GM21576 (cell line): ENCODE results near the gene SEC11A.
"Not testable (repeated sequence)": the region's sequence is repeated elsewhere in the genome, so short reads cannot be mapped to it uniquely, and the experiment has no call there.

Experiments
- ATAC-seq: cut with Tn5 transposase; IDR thresholded peaks from one replicate; pipeline ENCODE4 v1.9.1; 2021; ENCODE audit warnings: mild to moderate bottlenecking, moderate library complexity; ENCODE audit not compliant: unreplicated experiment

SEC11A gene

DNA sequence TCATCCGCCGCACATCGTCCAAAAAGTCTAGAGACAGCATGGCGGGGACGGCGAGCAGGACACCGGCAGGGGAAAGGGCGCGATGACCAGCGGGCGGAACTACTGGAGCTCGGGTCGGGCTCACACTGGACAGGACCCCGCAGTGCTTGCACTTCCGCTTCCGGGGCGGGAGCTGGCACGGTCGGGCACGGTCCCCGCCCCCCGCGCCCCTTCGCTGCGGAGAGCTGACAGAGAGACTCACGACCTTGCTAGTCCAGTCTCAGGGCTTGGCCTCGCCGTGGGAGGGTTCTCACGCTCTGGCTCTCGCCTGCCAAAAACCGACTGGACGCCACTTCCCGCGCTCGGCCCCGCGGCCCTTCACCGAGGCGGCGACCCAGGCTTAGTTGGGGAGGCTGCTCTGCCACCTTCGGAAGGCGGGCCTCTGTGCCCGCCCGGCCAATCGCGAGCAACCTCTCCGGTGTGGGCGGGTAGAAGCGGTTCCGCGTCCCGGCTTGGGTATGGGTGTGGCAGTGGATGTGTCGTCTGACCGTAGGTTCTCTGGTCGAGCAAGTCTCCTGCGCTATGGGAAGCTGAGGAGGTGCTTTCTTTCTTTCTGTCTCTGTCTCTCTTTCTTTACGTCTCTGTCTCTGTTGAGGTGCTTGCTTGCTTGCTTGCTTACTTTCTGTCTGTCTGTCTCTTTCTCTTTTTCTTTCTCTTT is at the start of gene SEC11A:
Gene SEC11A, minus strand, starts transcription at position 104 of the 697 bp plus-strand sequence. Its CDS starts 64 bp downstream, at position 40.
- peak; percentile 91 for ATAC-seq

DNA sequence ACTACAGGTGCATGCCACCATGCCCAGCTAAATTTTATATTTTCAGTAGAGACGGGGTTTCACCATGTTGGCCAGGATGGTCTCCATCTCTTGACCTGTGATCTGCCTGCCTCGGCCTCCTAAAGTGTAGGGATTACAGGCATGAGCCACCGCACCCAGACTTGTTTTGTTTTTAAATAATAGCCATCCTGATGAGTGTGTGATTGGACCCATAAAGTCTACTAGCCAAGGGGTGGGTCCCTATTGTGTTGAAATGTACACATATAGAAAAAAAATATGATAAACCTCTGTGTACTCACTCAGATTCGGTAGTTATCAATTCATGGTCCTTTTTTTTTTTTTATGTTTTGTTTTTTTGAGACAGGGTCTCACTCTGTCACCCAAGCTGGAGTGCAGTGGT is 49.7 kb upstream of the SEC11A start:
- no peak for ATAC-seq

DNA sequence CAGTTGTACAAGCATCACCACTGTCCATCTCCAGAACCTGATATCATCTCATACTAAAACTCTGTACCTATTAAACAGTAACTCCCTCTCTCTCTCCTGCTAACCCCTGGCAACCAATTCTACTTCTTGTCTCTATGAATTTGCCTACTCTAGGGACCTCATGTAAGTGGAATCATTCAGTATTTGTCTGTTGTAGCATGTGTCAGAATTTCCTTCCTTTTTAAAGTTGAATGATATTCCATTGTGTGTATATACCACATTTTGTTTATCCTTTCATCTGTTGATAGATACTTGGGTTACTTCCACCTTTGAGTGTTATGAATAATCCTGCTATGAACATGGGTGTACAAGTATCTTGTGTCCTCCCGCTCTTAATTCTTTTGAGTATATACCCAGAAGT is 49.0 kb upstream of the SEC11A start:
- no peak for ATAC-seq

DNA sequence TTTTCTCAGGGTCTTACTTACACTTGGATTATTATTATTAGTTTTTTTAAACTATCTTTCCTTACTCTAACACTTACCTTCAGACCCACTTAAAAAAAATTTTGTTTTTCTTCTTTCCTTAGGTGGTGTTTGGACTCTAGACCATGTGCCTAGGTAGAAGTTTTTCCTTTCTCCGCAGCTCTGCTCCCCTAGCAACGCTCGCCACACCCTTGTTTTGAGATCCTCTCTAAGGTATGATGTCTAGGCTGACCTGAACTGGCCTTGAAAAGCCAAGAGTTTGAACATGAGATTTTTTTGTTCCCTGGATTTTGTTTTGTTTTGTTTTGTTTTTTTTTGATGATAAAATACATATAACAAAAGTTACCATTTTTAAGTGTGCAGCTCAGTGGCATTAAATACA is 48.6 kb upstream of the SEC11A start:
- no peak for ATAC-seq

DNA sequence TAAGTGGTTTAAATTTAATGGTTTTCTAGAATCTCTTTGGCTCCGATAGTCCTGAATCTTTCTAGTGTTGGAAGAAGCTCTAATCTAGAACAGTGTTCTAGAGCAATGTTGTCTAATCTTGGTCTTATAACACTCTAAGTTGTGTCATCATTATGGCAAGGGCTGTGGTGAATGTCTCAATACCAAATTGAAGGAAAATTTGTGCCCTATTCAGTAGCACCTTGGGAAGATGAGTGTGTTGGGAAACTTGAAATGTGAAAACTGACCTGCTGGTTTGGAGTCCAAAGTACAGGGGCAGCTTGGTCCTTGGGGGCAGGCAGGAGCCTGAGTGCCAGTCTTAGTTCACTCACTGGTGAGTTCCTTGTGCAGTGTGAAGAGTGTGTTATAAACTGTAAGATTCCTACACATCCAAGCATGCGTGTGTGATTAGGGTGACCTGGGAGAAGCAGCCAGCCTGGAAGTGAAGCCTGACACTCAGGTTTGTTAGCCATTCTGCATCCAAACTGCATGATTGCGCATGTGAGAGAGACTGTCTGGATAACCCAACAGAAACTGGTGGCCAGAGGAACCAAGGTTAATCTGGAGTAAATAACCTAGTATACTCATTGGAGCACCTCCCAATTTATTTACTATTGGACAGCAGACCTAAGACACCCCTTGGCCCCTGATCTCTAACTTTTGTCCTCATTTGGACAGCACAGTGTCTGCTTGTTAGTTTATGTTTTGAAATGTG is 47.1 kb upstream of the SEC11A start:
- ATAC-seq = no peak

DNA sequence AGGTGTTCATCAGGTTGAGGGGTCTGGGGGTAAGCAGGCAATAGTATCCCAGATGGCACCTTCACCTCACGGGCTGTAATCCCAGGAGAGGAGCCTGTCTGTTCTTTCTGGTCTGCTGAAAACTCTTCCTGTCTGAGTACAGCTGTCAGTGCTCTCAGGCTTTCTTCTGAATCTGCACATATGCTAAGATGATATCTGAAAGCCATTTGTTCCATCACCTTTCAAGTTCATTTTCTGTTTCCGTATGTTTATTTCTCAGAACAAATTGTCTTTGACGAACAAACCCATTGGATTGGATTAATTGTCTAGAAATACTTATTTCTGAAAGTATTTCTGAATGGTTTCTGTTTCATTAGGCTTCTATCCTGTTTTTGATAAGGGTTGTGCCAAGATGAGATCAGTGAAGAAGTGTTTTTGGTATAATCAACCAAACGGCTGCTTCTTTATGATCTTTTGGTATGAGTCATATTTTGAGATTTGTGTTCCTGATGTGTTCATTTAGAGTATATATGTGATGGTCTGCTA is 45.7 kb upstream of the SEC11A start:
- no peak for ATAC-seq

DNA sequence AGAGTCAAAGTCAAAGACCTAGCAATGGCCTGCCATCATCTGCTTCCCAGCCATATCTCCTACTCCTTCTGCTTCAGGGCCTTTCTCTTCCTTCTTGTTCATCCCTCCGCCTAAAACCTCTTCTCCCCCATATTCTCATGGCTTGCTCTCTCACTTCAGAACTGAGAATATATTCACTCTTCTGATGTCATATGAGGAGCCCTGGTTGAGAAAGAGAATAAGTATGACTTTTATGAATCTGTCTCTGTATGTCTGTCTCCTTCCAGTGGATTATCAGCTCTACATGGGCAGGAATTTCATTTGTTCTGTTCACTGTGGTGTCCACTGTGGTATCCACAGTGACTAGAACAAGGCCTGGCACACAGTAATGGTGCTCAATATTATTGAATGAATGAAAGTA is 44.3 kb upstream of the SEC11A start:
- no peak for ATAC-seq

DNA sequence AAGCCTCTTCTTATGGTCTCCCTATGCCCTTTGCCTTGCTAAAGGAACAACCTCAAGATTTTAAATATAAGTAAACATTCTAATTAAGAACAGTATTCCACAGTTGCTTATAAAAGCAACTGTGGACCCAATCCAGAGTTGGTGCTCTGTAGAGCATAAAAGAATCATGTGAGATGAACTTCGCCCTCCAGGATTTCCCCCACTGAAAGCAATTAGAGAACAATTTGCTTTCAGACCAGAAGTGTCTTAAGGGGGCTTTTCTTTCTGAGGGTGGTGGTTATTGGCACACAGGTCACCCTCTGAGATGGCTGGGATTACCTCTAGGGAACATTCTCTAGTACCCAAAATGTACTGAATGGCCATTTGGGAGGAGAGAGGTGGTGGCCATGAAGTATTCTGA is 43.1 kb upstream of the SEC11A start:
- no peak for ATAC-seq

DNA sequence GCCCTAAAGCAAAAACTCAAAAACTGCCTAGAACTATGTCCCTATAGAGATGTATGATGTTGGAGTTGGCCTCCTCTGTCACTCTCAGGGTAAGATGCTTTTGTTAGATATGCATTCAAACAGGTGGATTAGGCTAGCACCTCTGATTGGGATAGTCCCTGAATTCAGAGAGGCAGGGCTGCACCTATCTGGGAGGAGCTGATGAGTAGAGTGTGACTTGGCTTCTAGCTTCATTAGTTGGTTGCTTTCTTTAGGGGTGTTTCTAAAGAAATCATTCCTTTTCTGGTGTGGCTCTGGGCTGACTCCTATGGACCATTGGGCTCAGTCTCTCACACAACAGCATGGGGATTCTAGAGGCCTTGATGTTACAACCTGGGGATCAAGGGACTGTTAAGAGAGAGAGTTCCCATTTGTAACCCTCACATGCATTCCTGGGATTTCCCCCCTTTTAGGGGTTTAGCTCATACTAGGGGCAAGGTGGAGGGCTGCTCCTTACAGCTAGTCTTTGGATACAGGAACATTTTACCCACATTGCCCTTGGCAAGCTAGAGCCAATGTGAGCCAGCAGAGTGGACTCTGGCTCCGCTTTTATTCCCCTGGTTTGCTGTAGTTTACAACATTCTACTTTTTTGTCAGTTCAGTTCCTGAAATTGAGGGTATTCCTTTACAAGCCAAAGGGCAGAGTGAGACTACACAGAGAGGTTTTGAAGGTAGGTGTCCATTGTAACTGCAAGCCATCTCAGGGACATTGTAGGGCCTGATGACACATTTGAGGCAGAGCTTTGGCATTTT is 40.0 kb upstream of the SEC11A start:
- ATAC-seq = no peak

DNA sequence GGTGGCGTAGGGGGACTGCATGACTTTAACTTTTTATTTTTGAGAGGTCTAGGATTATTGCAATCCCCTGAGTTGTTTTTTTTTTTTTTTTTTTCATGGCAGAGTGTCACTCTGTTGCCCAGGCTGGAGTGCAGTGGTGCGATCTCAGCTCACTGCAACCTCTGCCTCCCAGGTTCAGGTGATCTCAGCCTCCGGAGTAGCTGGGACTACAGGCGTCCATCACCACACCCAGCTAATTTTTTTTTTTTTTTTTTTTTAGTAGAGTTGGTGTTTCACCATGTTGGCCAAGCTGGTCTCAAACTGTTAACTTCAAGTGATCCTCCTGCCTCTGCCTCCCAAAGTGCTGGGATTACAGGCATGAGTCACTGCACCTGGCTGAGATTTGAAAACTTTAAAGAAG is 39.0 kb upstream of the SEC11A start:
- not testable (repeated sequence) for ATAC-seq

DNA sequence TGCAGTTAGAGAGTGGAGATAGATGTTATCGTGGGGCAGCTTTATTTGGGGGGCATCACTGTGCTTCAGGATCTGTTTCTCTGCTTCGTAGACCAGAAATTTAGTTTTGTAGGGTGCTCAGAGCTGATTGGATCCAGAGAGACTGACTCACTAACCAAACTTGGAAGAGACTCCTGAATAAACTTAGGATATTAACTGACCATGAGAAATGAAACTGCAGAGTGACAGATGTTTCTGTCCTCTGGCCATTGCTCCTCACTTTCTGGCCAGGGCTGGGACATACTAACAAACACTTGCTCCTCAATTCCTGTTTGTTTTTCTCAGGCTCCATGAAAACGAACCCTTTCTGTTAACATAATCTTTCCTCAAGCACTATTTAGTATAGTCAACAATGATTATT is 36.8 kb upstream of the SEC11A start:
- no peak for ATAC-seq

DNA sequence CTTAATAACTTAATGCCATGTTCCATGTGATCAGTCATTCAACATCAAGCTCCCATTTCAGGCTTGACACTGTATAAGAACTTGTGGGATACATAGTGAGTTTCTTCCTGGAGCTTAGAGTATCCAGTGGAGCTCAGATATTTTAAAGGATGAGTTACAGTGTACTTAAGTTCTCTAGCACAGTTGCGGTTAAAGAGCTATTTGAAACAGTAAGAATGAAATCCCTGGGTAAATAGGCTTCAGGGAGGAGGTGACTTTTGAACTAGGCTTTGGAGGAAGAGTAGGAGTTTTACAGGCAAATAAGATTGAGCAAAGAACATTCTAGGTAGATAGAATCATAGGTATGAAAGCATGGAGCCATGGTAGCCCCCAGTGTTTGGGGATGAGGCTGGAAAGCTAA is 36.3 kb upstream of the SEC11A start:
- ATAC-seq = no peak

DNA sequence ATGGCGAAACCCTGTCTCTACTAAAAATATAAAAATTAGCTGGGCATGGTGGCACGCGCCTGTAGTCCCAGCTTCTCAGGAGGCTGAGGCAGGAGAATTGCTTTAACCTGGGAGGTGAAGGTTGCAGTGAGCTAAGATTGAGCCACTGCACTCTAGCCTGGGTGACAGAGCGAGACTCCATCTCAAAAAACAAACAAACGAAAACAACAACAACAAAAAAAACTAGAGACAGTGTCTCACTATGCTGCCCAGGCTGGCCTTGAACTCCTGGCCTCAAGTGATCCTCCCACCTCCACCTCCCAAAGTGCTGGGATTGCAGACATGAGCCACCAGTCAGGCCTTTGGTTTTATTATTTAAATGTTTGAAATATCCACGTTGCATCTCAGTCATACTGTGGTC is 35.8 kb upstream of the SEC11A start:
- ATAC-seq = not testable (repeated sequence)

DNA sequence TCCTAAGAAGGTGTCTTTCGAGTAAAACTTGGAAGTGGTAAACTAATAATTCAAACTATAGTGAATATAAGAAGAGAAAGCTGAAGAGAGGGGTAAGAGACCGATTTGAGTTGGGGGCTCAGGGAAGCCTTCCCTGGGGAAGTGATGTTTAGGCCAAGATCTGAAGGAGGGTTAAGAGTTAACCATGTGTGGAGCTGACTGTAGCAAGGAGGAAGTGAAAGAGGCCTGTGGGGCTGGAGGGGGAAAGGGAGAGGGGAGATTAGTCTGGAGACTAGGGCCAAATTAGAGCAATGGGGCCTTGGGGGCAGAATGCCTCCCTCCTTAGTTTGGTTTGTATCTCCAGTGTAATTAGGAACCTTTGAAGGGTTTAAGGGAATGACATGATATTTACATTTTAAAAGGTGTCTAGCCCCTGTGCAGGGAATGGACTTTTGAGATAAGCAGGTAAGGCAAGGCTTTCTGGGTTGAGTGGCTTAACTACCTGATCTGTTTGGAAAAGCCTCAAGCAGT is 34.7 kb upstream of the SEC11A start:
- ATAC-seq = no peak

DNA sequence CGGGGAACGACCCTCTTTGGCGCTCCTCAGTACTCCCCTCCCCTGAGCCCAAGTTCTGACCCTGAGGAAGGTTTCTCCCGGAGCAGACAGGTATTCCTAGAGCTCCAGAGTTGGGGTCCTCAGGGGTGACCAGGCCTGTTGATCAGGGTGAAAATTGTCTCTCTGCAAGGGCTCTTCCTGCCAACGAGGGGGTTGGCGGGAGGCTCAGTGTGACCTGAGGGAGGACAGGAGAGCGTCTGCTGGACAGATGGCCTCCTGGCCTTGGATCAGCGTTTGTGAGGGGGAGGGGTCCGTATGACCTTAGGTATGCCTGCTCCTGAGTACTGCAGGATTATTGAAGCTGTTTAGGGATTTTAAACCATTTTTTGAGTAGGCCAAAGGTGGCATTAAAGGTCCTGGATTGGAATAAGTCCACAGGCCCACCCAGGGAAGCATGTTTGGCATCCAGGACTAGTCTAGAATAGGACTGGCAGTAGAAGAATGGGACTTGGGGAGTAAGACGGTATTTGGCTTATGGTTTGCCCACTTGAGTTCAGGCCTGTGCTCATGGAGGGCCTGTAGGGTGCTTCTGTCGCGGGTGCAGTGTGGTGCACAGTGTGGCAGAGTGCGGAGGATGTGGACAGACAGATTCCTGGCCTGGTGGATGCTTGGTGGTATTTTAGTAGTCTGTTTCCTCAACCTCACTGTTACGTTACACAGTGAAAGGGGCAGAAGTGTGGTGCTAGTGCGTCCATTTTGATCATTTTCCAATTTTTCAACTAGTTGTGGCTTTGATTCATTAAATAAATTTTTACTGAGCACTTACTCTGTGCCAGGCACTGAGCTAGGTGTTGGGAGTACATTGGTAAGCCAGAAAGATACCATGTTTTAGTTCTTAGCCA is 33.4 kb upstream of the SEC11A start:
- ATAC-seq = no peak

DNA sequence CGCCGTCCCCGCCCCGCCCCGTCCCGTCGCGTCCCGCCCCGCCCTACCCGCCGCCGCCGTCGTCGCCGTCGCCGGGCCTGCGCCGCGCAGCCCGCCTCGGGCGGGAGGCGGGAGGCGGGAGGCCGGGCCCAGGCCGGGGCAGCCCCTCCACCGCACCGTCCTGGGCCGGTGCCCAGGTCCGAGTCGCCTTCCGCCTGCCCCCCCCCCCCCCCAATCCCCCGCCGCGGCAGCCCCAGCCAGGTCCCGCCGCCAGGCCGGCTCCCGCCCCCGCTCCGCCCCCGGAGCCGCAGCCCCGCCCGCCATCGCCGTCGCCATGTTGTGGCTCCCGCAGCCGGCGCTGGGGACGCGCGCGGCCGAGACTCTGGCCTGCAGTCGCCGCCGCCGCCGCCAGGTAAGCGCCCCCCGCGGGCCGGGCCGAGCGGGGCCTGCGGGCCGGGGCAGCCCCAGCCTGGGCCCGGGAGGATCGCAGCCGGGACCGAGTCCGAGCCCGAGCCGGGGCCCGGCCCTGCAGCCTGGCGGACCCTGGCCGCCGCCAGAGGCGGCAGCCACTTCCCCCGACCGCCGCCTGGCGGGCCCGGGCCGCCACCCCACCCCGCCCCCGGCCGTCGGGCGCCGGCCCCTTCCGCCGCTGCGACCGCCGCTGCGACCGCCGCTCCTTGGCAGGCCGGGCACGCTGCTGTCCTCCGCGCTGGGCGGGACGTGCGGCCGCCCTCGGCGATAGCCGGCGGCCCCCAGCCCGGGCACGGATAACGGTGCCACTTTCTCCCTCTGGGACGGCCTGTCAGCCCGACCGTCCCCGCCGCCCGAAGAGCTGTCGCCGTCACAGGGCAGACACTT is 32.6 kb upstream of the SEC11A start, which contains the start of gene ZNF592:
Gene ZNF592, plus strand, starts transcription at position 319 of the 837 bp plus-strand sequence. CDS start 34,084 bp downstream, outside the sequence.
- ATAC-seq = peak; percentile 41

DNA sequence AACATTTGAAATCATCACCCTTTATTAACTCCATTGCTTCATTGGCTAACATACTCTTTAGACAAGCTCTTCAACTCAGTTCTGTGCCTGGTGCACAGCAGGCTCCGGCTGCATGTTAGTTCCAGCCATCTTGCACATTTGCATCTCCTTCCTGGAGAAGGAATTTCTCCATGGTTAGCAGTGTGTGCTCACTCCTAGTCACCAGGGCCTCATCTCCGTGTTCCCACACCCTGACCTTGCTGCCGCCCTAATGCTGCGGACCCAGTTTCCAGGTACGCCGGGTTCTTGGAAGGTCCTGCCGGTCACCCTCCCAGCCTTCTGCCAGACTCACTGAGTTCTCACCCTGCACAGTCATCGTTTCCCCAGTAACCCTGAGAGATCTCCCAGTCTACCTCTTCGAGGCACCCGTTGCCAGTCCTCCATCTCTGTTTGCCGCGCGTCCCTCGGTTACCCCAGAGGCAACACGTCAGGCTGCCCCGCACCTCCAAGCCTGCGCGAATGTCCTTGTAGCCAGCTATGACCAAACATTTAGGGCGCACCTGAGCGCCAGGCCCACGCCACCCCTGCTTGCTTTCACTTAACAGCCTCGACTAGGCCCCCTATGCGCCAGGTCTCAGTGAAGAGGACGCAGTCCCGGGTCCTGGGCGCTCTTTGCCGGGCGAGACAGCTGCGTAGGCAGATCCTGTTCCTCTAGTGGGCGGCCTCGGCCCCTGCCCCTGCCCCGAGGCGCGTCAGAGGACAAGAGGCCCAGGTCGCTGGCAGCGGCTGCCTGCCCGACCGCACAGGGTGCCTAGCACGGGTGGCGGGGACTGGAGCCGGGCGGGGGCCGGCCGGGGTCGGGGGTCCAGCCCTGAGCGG is 31.7 kb upstream of the SEC11A start:
- ATAC-seq = peak; percentile 42

DNA sequence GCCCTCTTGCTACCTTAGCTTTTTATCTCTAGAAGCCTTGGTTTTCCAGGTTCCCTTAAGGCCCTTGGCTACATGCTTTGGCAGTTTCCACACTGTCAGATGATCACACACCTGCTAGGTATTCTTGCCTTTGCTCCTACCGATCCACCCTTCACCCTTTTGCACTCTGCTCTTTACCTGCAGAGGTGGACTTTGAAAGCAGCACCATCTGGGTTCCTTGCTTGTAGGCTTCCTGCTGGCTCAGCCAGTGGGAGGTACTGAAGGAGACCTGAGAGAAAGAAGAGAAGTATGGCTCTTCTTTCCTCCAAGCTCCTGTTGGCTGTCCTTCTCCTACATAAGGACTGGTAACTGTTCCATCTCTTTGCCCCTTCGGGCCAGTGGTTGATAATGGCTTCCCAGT is 25.2 kb upstream of the SEC11A start:
- ATAC-seq = no peak
